Lower lobe of right lung (tissue), 2 donors: ENCODE results near the gene GPR183. TPM values are rescaled to one million over a fixed set of nuclear protein-coding genes. Genes with fewer than 3 reads are reported as not detected.

Experiments
- ATAC-seq, 2 donors: fragments of 200-7000 bp; cut with Tn5 transposase; one replicate each; pipeline ENCODE4 v1.9.1; 2020 to 2022; ENCODE audit warnings: mild to moderate bottlenecking in 2 of 2, moderate library complexity in 2 of 2
- DNase-seq: peaks from one replicate; pipeline ENCODE4 v3.0.0-alpha.2; 2020
- H3K27ac ChIP-seq: fragments of 200-600 bp; one replicate; pipeline ENCODE4 v1.8.0; 2022
- H3K27me3 ChIP-seq: fragments of 200-600 bp; one replicate; pipeline ENCODE4 v1.8.0; 2022; ENCODE audit warnings: low read depth
- H3K36me3 ChIP-seq: fragments of 200-600 bp; one replicate; pipeline ENCODE4 v1.8.0; 2022; ENCODE audit warnings: mild to moderate bottlenecking
- H3K4me1 ChIP-seq: fragments of 200-600 bp; one replicate; pipeline ENCODE4 v1.8.0; 2022
- H3K4me3 ChIP-seq: fragments of 200-600 bp; one replicate; pipeline ENCODE4 v1.8.0; 2022; ENCODE audit warnings: mild to moderate bottlenecking
- H3K9me3 ChIP-seq: fragments of 200-600 bp; one replicate; pipeline ENCODE4 v1.8.0; 2022
- intact Hi-C: fragments of 100-400 bp; cut with DNase I; formaldehyde crosslinking; loops from one replicate; pipeline ENCODE4 v1.11.0; 2022
- microRNA-seq: library from miRNA; unstranded; fragments of <30 nt; microRNA quantifications from one replicate; pipeline ENCODE4 v1.2.0, GENCODE V29; 2020; ENCODE audit warnings: borderline number of aligned reads
- total RNA-seq: library from RNA; stranded (reverse); fragmentation: NEBNext Ultra II Directional; extraction: Animal tissue kit (Norgen Biotek cat#: 25700); gene quantifications from one replicate; pipeline ENCODE4 v1.2.1, GENCODE V29; 2021
- TF ChIP-seq, protein P1 (sequence below): fragments of 200-600 bp; IDR thresholded peaks from one replicate; pipeline ENCODE4 v1.8.0; 2022; ENCODE audit warnings: antibody characterized with exemption, mild to moderate bottlenecking
- donor health status: DM: no; HTN: yes; CAD: no; lungs with severe emphysema.

Gene GPR183
- total RNA-seq, 1 donor from 2014 or later = 9.0 TPM

DNA sequence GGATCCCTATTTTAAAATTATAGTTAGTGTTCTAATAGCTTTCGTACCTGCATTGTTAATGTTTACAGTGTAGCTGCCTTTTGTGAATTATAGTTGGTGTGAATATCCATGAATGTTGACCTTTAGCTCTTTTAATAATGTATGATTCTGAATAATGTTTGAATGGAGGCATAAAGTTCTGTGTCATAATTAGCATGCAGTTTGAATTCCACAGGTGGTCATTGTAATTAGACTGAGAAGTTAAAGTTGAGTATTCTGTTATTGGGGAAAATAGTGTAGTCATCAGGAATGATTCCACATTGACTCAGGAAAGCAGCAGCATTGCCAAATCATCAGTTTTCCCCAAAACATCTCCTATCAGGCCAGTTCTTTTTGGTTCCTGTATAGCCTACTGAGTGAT lies 61.1 kb downstream of the GPR183 start:
- Histone ChIP-seq H3K4me1 (no peaks in the 10 kb centered on the region), H3K27ac (no peak overlapping the region), H3K4me3 (no peak overlapping the region), H3K36me3 (peaks cover 12% of the 10 kb centered on the region), H3K27me3 (no peaks in the 10 kb centered on the region), H3K9me3 (no peaks in the 10 kb centered on the region)
- ATAC-seq (no peak), DNase-seq (no peak)
- intact Hi-C loops = no loop called here
- TF ChIP-seq, protein P1, sequence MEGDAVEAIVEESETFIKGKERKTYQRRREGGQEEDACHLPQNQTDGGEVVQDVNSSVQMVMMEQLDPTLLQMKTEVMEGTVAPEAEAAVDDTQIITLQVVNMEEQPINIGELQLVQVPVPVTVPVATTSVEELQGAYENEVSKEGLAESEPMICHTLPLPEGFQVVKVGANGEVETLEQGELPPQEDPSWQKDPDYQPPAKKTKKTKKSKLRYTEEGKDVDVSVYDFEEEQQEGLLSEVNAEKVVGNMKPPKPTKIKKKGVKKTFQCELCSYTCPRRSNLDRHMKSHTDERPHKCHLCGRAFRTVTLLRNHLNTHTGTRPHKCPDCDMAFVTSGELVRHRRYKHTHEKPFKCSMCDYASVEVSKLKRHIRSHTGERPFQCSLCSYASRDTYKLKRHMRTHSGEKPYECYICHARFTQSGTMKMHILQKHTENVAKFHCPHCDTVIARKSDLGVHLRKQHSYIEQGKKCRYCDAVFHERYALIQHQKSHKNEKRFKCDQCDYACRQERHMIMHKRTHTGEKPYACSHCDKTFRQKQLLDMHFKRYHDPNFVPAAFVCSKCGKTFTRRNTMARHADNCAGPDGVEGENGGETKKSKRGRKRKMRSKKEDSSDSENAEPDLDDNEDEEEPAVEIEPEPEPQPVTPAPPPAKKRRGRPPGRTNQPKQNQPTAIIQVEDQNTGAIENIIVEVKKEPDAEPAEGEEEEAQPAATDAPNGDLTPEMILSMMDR = no peak

Small RNA genes within 50 kb of the gene (microRNA-seq; reads per million reads assigned to microRNA genes)
- not detected for gene MIR623

Other genes starting within 250 kb of the GPR183 start
- gene UBAC2, start 106.5 kb downstream of the GPR183 start, total RNA-seq = 44.5 TPM
- gene GPR18, start 49.0 kb downstream of the GPR183 start, total RNA-seq = 0.38 TPM
- 138 TPM for gene TM9SF2, start 194.1 kb upstream of the GPR183 start, total RNA-seq